Mesothelial cell of epicardium (in vitro differentiated cells): ENCODE results near the gene SKAP1. TPM values are rescaled to one million over a fixed set of nuclear protein-coding genes. Genes with fewer than 3 reads are reported as not detected.

ENCODE experiments used
- DNase-seq, 2 experiments: peaks; one replicate each; pipeline ENCODE4 v3.0.0; 2021; ENCODE audit warnings: low spot score in 2 of 2; ENCODE audit not compliant: unreplicated experiment in 2 of 2
- H3K27ac Mint-ChIP-seq: 2 replicates; pipeline ENCODE4 v1.8.0; 2021; ENCODE audit warnings: mixed read lengths
- H3K27me3 Mint-ChIP-seq: 2 replicates; pipeline ENCODE4 v1.8.0; 2021; ENCODE audit warnings: low read depth, mixed read lengths
- H3K36me3 Mint-ChIP-seq: 2 replicates; pipeline ENCODE4 v1.8.0; 2021; ENCODE audit warnings: mixed read lengths
- H3K4me1 Mint-ChIP-seq: 2 replicates; pipeline ENCODE4 v1.8.0; 2021; ENCODE audit warnings: mixed read lengths
- H3K4me3 Mint-ChIP-seq: 2 replicates; pipeline ENCODE4 v1.8.0; 2021; ENCODE audit warnings: mild to moderate bottlenecking, moderate library complexity, mixed read lengths
- H3K9me3 Mint-ChIP-seq: 2 replicates; pipeline ENCODE4 v1.8.0; 2021; ENCODE audit warnings: mixed read lengths
- total RNA-seq: library from RNA; stranded (reverse); gene quantifications from 3 replicates; pipeline ENCODE4 v1.2.1, GENCODE V29; 2021
- TF ChIP-seq, protein P1 (sequence below): fragments of 200-600 bp; sonication (generic); IDR thresholded peaks from one replicate; pipeline ENCODE4 v1.5.0; 2021; ENCODE audit warnings: antibody characterized with exemption; ENCODE audit not compliant: unreplicated experiment

The SKAP1 gene
- total RNA-seq, 1 donor from 2014 or later, result 3.4 TPM

DNA sequence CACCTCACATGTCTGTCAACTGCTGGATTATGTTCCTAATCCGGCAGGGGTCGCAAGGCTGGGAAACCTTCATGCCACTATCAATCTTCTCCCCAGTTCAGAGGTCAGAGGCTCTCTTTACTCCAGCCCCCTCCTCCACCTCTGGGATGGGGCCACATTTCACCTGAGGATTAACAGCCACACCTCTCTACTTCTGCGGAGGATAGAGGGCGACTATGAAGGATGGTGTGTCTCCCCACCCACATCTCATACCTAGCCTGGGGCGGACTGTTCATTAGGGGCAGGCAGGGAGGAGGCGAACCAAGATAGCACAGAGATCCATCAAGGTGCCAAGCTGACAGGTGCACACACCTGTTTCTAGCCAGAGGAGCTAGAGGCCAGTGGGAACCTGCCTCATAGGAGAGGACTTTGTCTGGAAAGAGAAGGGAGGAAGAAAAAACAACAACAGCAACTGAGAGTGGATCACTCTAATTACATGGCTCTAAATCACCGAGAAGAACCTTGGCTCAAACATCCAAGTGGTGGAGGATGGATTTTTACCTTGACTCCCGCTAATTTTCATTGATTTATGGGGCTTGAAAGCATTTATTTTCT lies 41.9 kb upstream of the SKAP1 start:
- DNase-seq, result peak; percentile 49 to 71
- no peak overlapping the region for H3K4me3 Mint-ChIP-seq
- TF ChIP-seq, protein P1, sequence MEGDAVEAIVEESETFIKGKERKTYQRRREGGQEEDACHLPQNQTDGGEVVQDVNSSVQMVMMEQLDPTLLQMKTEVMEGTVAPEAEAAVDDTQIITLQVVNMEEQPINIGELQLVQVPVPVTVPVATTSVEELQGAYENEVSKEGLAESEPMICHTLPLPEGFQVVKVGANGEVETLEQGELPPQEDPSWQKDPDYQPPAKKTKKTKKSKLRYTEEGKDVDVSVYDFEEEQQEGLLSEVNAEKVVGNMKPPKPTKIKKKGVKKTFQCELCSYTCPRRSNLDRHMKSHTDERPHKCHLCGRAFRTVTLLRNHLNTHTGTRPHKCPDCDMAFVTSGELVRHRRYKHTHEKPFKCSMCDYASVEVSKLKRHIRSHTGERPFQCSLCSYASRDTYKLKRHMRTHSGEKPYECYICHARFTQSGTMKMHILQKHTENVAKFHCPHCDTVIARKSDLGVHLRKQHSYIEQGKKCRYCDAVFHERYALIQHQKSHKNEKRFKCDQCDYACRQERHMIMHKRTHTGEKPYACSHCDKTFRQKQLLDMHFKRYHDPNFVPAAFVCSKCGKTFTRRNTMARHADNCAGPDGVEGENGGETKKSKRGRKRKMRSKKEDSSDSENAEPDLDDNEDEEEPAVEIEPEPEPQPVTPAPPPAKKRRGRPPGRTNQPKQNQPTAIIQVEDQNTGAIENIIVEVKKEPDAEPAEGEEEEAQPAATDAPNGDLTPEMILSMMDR, result no peak
- H3K27ac Mint-ChIP-seq, result peak overlapping the region; percentile 86
- H3K27me3 Mint-ChIP-seq, result peaks cover 4% of the 10 kb centered on the region
- no peaks in the 10 kb centered on the region for H3K9me3 Mint-ChIP-seq
- peaks cover 44% of the 10 kb centered on the region for H3K4me1 Mint-ChIP-seq
- H3K36me3 Mint-ChIP-seq, result no peaks in the 10 kb centered on the region

DNA sequence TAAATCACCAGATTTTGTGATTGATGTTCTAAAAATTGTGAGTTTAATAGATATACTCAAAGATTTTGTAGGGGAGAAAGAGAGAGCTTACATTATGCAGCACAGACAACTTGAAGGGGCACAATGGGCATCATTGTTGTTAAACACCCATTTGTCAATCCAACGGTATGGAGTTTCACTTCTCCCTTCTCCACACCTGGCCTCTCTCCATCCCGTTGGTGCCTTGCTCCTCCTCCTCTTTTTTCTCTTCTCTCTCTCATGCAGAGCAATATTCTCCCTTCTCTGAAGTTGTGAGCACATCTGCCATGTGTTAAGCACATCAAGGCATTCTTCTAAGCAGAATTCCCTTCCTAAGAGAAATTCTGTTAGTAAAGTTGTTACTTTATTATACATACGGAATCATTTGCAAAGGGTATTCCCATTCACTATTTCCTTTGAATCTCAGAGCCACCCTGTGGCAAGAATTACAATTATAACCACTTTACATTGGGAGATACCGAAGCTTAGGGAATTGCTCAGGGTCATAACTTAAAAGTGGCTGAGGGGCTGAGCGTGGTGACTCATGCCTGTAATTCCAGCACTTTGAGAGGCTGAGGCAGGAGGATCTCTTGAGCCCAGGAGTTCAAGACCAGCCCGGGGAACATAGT lies 40.5 kb upstream of the SKAP1 start:
- peaks cover 4% of the 10 kb centered on the region for H3K27me3 Mint-ChIP-seq
- no peak overlapping the region for H3K4me3 Mint-ChIP-seq
- no peak for DNase-seq
- peaks cover 37% of the 10 kb centered on the region for H3K4me1 Mint-ChIP-seq
- TF ChIP-seq, protein P1, result no peak
- H3K9me3 Mint-ChIP-seq, result no peaks in the 10 kb centered on the region
- H3K36me3 Mint-ChIP-seq, result no peaks in the 10 kb centered on the region
- peak overlapping the region; percentile 4 for H3K27ac Mint-ChIP-seq

DNA sequence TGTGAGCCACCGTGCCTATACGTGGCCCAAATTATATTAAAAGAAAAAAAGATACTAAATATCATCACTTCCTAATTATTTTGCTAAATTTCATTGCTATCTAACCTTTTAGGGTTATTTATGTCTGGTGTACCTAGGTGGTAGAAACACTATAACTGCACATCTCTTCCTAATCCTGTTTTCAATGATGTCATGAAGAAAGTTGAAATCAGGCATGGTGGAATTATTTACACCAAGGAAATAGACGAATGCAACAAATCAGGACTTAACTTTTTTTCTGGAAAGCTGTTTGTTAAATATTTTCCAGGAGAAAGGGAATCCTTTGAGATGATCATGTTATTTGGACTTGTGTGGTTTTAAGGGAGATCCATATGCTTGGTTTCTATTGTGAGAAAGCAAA lies 39.2 kb upstream of the SKAP1 start:
- Mint-ChIP-seq H3K4me3 (no peak overlapping the region), H3K27ac (no peak overlapping the region), H3K4me1 (peaks cover 39% of the 10 kb centered on the region), H3K9me3 (no peaks in the 10 kb centered on the region), H3K36me3 (no peaks in the 10 kb centered on the region), H3K27me3 (peaks cover 4% of the 10 kb centered on the region)
- TF ChIP-seq, protein P1, result no peak
- no peak for DNase-seq

DNA sequence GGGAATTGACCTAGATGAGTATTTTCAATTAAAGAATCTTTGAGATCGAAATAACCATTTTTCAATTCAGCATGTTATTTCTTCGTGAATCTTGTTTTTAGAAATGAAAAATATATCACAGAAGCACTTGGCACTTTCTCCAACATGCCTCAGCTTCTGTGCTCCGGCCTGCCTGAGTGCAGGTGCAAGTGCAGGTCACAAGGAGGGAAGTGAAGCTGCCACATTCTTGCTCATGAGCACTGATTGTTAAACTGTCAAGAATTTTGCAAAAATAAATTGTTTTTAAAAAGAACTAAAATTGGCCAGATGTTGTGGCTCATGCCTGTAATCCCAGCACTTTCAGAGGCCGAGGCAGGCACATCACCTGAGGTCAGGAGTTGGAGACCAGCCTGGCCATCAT lies 38.3 kb upstream of the SKAP1 start:
- Mint-ChIP-seq H3K36me3 (no peaks in the 10 kb centered on the region), H3K4me1 (peaks cover 42% of the 10 kb centered on the region), H3K27me3 (peaks cover 4% of the 10 kb centered on the region), H3K27ac (no peak overlapping the region), H3K9me3 (no peaks in the 10 kb centered on the region), H3K4me3 (no peak overlapping the region)
- DNase-seq, result no peak
- TF ChIP-seq, protein P1, result no peak

DNA sequence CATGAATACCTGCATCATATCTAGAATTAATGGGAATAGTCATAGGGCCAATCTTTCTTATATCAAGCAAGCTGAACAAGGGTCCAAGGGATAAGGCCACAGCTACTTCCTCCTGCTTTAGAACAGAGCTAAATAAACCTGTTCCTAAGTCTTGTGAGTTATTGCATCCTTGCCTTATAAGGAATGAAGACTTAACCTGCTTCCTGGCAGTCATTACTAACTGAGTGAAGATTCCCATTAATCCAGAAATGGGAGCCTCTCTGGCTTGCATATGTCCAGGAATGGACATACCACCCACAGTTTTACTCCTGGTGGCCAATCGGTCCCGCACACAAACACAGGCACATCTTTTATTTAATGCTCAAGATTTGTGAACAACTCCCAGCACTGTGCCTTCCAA lies 35.9 kb upstream of the SKAP1 start:
- TF ChIP-seq, protein P1, result no peak
- no peak overlapping the region for H3K4me3 Mint-ChIP-seq
- H3K4me1 Mint-ChIP-seq, result peaks cover 33% of the 10 kb centered on the region
- DNase-seq, result no peak
- no peaks in the 10 kb centered on the region for H3K36me3 Mint-ChIP-seq
- H3K27ac Mint-ChIP-seq, result no peak overlapping the region
- peaks cover 4% of the 10 kb centered on the region for H3K27me3 Mint-ChIP-seq
- no peaks in the 10 kb centered on the region for H3K9me3 Mint-ChIP-seq
